ENCODE results near the gene F7. TPM values are rescaled to one million over a fixed set of nuclear protein-coding genes. Genes with fewer than 3 reads are reported as not detected.
"Not testable (repeated sequence)": the region's sequence is repeated elsewhere in the genome, so short reads cannot be mapped to it uniquely, and the experiment has no call there.

F7 gene
- total RNA-seq, 1 donor from 2014 or later, result 7.3 TPM

DNA sequence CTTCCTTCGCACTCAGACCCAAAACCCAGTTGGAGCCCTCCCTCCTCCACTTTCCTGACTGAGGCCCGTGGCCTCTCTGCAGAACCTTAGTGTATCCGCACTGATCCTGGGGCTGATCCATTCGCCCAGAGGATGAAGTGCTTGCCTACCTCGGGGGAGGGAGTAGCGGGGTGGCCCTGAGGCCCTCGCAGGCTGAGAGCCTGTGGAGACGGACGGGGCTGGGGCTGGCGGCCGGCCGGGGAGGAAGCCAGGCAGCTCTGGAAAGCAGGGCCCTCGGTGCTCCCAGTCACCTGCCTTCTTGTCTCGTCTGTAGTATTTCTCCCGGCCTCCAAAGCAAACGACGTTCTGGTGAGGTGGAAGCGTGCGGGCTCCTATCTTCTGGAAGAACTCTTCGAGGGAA, 54.1 kb downstream of the F7 start:
- no peak for DNase-seq (ENCODE audit: low spot score, unreplicated experiment)

DNA sequence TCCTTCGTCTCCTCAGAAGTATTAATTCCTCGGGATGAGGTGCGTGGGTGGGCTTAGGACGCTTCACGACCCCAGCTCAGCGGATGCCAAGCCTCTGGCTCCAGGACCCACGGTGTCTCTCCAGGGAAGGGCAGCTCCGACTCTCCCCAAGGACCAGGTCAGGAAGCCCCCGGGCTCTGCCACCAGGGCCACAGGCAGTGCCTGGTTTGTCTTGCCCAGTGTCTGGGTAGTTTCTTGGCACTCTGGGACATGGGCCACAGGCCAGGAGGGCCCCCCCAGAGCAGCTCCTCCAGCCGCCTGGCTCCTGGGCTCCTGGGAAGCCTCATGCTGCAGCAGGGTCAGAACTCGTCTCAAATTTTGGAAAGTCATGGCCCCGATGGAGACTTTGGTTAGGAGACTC, 55.4 kb downstream of the F7 start:
- Mint-ChIP-seq H3K4me3 (ENCODE audit: low read depth) (no peak overlapping the region), H3K9me3 (ENCODE audit: low read depth) (no peaks in the 10 kb centered on the region), H3K27ac (no peak overlapping the region), H3K27me3 (peaks cover 35% of the 10 kb centered on the region), H3K36me3 (ENCODE audit: insufficient read depth) (peaks cover 2% of the 10 kb centered on the region), H3K4me1 (ENCODE audit: low read depth) (peaks cover 10% of the 10 kb centered on the region)
- DNase-seq (ENCODE audit: low spot score, unreplicated experiment), result no peak
- TF ChIP-seq, protein P1, sequence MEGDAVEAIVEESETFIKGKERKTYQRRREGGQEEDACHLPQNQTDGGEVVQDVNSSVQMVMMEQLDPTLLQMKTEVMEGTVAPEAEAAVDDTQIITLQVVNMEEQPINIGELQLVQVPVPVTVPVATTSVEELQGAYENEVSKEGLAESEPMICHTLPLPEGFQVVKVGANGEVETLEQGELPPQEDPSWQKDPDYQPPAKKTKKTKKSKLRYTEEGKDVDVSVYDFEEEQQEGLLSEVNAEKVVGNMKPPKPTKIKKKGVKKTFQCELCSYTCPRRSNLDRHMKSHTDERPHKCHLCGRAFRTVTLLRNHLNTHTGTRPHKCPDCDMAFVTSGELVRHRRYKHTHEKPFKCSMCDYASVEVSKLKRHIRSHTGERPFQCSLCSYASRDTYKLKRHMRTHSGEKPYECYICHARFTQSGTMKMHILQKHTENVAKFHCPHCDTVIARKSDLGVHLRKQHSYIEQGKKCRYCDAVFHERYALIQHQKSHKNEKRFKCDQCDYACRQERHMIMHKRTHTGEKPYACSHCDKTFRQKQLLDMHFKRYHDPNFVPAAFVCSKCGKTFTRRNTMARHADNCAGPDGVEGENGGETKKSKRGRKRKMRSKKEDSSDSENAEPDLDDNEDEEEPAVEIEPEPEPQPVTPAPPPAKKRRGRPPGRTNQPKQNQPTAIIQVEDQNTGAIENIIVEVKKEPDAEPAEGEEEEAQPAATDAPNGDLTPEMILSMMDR (IDR thresholded peaks at IDR 0.05; ENCODE audit: unreplicated experiment), result no peak

More for the DNA sequence above, 54.1 kb downstream of the F7 start:
- no peaks in the 10 kb centered on the region for H3K36me3 Mint-ChIP-seq (ENCODE audit: insufficient read depth)
- TF ChIP-seq, protein P1 (IDR thresholded peaks at IDR 0.05; ENCODE audit: unreplicated experiment), result no peak
- no peak overlapping the region for H3K4me3 Mint-ChIP-seq (ENCODE audit: low read depth)
- peaks cover 35% of the 10 kb centered on the region for H3K27me3 Mint-ChIP-seq
- H3K27ac Mint-ChIP-seq, result no peak overlapping the region
- no peaks in the 10 kb centered on the region for H3K9me3 Mint-ChIP-seq (ENCODE audit: low read depth)
- H3K4me1 Mint-ChIP-seq (ENCODE audit: low read depth), result peaks cover 10% of the 10 kb centered on the region

DNA sequence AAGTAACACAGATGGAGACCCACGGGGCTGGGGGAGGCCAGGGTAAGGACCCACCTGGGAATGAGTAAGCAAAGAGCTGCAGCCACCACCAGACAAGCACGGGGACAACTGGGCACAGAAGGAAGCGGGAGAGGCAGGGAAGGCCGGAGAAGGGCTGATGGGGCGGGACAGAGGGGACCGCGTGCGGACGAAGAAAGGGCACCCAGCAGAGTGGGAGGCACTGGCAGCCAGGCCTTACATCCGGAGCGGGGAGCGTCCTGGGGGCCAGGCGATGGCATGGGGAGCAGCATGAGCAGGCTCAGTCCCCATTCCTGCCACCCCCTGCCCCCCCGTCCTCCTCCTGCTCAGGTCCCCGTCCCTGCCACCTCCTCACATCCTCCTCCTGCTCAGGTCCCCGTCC, 55.8 kb downstream of the F7 start:
- Mint-ChIP-seq H3K36me3 (ENCODE audit: insufficient read depth) (peaks cover 5% of the 10 kb centered on the region), H3K9me3 (ENCODE audit: low read depth) (no peaks in the 10 kb centered on the region), H3K4me1 (ENCODE audit: low read depth) (peaks cover 10% of the 10 kb centered on the region), H3K4me3 (ENCODE audit: low read depth) (no peak overlapping the region), H3K27me3 (peaks cover 35% of the 10 kb centered on the region), H3K27ac (no peak overlapping the region)
- no peak for DNase-seq (ENCODE audit: low spot score, unreplicated experiment)
- TF ChIP-seq, protein P1 (IDR thresholded peaks at IDR 0.05; ENCODE audit: unreplicated experiment), result no peak

DNA sequence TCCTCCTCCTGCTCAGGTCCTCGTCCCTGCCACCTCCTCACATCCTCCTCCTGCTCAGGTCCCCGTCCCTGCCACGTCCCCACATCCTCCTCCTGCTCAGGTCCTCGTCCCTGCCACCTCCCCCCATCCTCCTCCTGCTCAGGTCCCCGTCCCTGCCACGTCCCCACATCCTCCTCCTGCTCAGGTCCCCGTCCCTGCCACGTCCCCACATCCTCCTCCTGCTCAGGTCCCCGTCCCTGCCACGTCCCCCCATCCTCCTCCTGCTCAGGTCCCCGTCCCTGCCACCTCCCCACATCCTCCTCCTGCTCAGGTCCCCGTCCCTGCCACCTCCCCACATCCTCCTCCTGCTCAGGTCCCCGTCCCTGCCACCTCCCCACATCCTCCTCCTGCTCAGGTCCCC, 56.4 kb downstream of the F7 start:
- peaks cover 33% of the 10 kb centered on the region for H3K27me3 Mint-ChIP-seq
- H3K9me3 Mint-ChIP-seq (ENCODE audit: low read depth); H3K4me3 Mint-ChIP-seq (ENCODE audit: low read depth); H3K36me3 Mint-ChIP-seq (ENCODE audit: insufficient read depth); H3K27ac Mint-ChIP-seq; DNase-seq (ENCODE audit: low spot score, unreplicated experiment): not testable (repeated sequence)
- H3K4me1 Mint-ChIP-seq (ENCODE audit: low read depth), result peaks cover 10% of the 10 kb centered on the region

DNA sequence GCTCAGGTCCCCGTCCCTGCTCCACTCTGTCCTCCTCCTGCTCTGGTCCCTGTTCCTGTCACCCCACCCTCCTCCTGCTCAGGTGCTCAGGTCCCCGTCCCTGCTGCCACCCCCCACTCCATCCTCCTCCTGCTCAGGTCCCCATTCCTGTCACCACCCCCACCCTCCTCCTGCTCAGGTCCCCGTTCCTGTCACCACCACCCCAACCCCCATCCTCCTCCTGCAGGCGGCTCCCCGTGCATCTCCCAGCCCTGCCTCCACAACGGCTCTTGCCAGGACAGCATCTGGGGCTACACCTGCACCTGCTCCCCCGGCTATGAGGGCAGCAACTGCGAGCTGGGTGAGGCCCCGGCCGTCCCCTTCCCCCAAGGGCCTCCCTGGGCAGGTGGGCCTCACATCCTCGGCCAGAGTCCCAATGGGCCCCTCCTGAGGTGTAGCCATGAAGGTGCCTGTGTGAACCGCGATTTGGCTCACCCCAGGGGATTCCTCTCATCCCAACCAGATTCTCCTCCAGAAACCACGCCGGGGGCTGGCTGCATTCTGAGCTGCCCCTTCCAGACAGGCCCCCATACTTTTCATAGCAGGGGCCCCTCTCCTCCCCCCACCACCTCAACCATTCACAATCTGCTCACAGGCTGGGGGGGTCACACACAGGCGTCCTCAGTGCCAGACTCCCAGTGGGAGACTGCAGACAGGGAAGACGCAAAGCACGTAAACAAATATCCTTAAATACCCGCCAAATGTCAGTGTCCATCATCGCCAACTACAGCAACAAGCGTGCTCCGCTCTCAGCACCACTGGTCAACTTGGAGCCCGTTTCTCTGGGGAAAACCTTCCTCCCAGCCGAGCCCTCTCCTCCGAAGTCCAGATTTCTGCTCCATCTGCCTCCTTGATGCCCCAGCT, 57.4 kb downstream of the F7 start:
- H3K9me3 Mint-ChIP-seq (ENCODE audit: low read depth), result no peaks in the 10 kb centered on the region
- peaks cover 27% of the 10 kb centered on the region for H3K27me3 Mint-ChIP-seq
- H3K4me1 Mint-ChIP-seq (ENCODE audit: low read depth), result peaks cover 10% of the 10 kb centered on the region
- no peak for DNase-seq (ENCODE audit: low spot score, unreplicated experiment)
- TF ChIP-seq, protein P1 (IDR thresholded peaks at IDR 0.05; ENCODE audit: unreplicated experiment), result no peak
- H3K36me3 Mint-ChIP-seq (ENCODE audit: insufficient read depth), result peaks cover 13% of the 10 kb centered on the region
- H3K4me3 Mint-ChIP-seq (ENCODE audit: low read depth), result no peak overlapping the region
- no peak overlapping the region for H3K27ac Mint-ChIP-seq

DNA sequence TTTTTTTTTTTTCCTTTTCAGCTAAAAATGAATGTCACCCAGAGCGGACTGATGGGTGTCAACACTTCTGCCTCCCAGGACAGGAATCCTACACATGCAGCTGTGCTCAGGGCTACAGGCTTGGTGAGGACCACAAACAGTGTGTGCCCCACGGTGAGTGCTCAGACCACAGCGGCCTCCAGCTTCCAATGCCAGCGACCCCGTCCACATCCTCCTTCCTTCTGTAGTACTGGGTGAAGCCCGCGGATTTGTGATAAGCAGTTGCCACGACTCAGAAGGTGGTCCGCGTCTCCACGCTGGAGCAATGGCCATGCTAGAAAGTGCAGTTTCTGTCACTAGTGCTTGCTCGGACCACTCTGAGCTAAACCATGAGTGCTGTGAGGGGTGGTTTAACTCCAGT, 58.9 kb downstream of the F7 start:
- Mint-ChIP-seq H3K4me1 (ENCODE audit: low read depth) (peaks cover 6% of the 10 kb centered on the region), H3K9me3 (ENCODE audit: low read depth) (no peaks in the 10 kb centered on the region), H3K27me3 (peaks cover 27% of the 10 kb centered on the region), H3K27ac (no peak overlapping the region), H3K36me3 (ENCODE audit: insufficient read depth) (peaks cover 17% of the 10 kb centered on the region), H3K4me3 (ENCODE audit: low read depth) (no peak overlapping the region)
- TF ChIP-seq, protein P1 (IDR thresholded peaks at IDR 0.05; ENCODE audit: unreplicated experiment), result no peak
- DNase-seq (ENCODE audit: low spot score, unreplicated experiment), result no peak

All from progenitor cell of endocrine pancreas (in vitro differentiated cells).